HepG2 (cell line): ENCODE measurements around the gene ACBD3. TPM values are rescaled to one million over a fixed set of nuclear protein-coding genes. Genes with fewer than 3 reads are reported as not detected.

ENCODE experiments used
- GPN1 ChIP-seq: sonication (generic); formaldehyde crosslinking; IDR thresholded peaks from 2 replicates; pipeline ENCODE4 v1.5.1; 2020; ENCODE audit warnings: missing genetic modification reagents, borderline replicate concordance
- HDAC2 ChIP-seq: sonication (generic); formaldehyde crosslinking; IDR thresholded peaks from 2 replicates; pipeline ENCODE4 v1.4.0; 2020; ENCODE audit warnings: missing genetic modification reagents
- KDM2A ChIP-seq: sonication (generic); formaldehyde crosslinking; IDR thresholded peaks from 2 replicates; pipeline ENCODE4 v1.4.0; 2020; ENCODE audit warnings: low read depth, missing genetic modification reagents, borderline replicate concordance
- MAFK ChIP-seq, 2 experiments: IDR thresholded peaks in 1 of 2; conservative IDR thresholded peaks in 1 of 2; 2 replicates each; pipeline ENCODE4 v1.6.1; 2011; ENCODE audit warnings: improper control_type of control experiment in 2 of 2, low read length in 2 of 2
- PCBP1 ChIP-seq: fragments of 200-400 bp; formaldehyde crosslinking; IDR thresholded peaks from 2 replicates; pipeline ENCODE4 v1.6.1; 2017; ENCODE audit warnings: mild to moderate bottlenecking, low read depth, low read length, borderline replicate concordance
- RARA ChIP-seq: IDR thresholded peaks from 2 replicates; pipeline ENCODE4 v1.6.1; 2016; ENCODE audit warnings: missing genetic modification reagents, missing compliant biosample characterization
- SALL1 ChIP-seq: sonication (generic); formaldehyde crosslinking; IDR thresholded peaks from 2 replicates; pipeline ENCODE4 v1.8.0; 2022; ENCODE audit warnings: mild to moderate bottlenecking, missing genetic modification reagents
- XRCC5 ChIP-seq: fragments of 200-400 bp; formaldehyde crosslinking; optimal IDR thresholded peaks from 2 replicates; pipeline ENCODE3; 2017; ENCODE audit warnings: mild to moderate bottlenecking, low read length
- ZBTB1 ChIP-seq: sonication (generic); formaldehyde crosslinking; IDR thresholded peaks from 2 replicates; pipeline ENCODE4 v1.4.0; 2020; ENCODE audit warnings: missing genetic modification reagents, borderline replicate concordance
- ZFY ChIP-seq: sonication (generic); formaldehyde crosslinking; IDR thresholded peaks from 2 replicates; pipeline ENCODE4 v1.4.0; 2020; ENCODE audit warnings: missing genetic modification reagents
- ZNF12 ChIP-seq: sonication (generic); formaldehyde crosslinking; IDR thresholded peaks from 2 replicates; pipeline ENCODE4 v1.5.0; 2020; ENCODE audit warnings: missing genetic modification reagents
- ZNF331 ChIP-seq: sonication (generic); formaldehyde crosslinking; IDR thresholded peaks from 2 replicates; pipeline ENCODE4 v1.4.0; 2020; ENCODE audit warnings: missing genetic modification reagents
- ZNF724P ChIP-seq: sonication (generic); formaldehyde crosslinking; IDR thresholded peaks from 2 replicates; pipeline ENCODE4 v1.8.0; 2022; ENCODE audit warnings: missing genetic modification reagents, borderline replicate concordance
- polyA plus RNA-seq, 8 experiments: library from polyadenylated mRNA; depleted of rRNA in 3 of 8; stranded (reverse) in 7 of 8; unstranded in 1 of 8; fragments of >200 nt; fragmentation: Illumina TruSeq in 4 of 8; extraction: Trizol in 4 of 8; gene quantifications; 2 replicates each; pipeline versions ENCODE4 v1.2.1 to v1.2.3, GENCODE V29; 2011 to 2016; ENCODE audit warnings: low read depth in 4 of 8, missing spikeins in 1 of 8, mixed read lengths in 1 of 8; ENCODE audit not compliant: insufficient read depth in 1 of 8
- total RNA-seq, 5 experiments: library from RNA; depleted of rRNA; stranded (reverse); fragments of >200 nt; fragmentation: Illumina TruSeq; extraction: Trizol; gene quantifications; 2 replicates each; pipeline ENCODE4 v1.2.3, GENCODE V29; 2016; ENCODE audit warnings: low read depth in 1 of 5
- TF ChIP-seq, protein P1 (sequence below), 2 experiments: sonication (generic) in 1 of 2; formaldehyde crosslinking in 1 of 2; IDR thresholded peaks; 2 replicates each; pipeline versions ENCODE4 v1.6.1 to v1.9.0; 2014 to 2022; ENCODE audit warnings: antibody characterized with exemption in 1 of 2, borderline replicate concordance in 1 of 2, inconsistent platforms in 1 of 2, low read depth in 1 of 2, missing genetic modification reagents in 1 of 2
- TF ChIP-seq, protein P2 (sequence below): IDR thresholded peaks from 2 replicates; pipeline ENCODE4 v1.6.1; 2018; ENCODE audit warnings: missing genetic modification reagents
- TF ChIP-seq, protein P3 (sequence below): sonication (generic); formaldehyde crosslinking; IDR thresholded peaks from 2 replicates; pipeline ENCODE4 v1.4.0; 2020; ENCODE audit warnings: missing genetic modification reagents, mild to moderate bottlenecking, borderline replicate concordance
- TF ChIP-seq, protein P4 (sequence below): sonication (generic); formaldehyde crosslinking; IDR thresholded peaks from 2 replicates; pipeline ENCODE4 v1.4.0; 2020; ENCODE audit warnings: missing genetic modification reagents, low read depth, mild to moderate bottlenecking, borderline replicate concordance
- TF ChIP-seq, protein P5 (sequence below): sonication (generic); formaldehyde crosslinking; IDR thresholded peaks from 2 replicates; pipeline ENCODE4 v1.5.0; 2020; ENCODE audit warnings: missing genetic modification reagents, mild to moderate bottlenecking, borderline replicate concordance

The ACBD3 gene
- total and polyA plus RNA-seq, 2 of the 13 experiments (the other 11 are each of a cell fraction or from before 2014, with no cell fraction given): 24.3 to 39.3 TPM

DNA sequence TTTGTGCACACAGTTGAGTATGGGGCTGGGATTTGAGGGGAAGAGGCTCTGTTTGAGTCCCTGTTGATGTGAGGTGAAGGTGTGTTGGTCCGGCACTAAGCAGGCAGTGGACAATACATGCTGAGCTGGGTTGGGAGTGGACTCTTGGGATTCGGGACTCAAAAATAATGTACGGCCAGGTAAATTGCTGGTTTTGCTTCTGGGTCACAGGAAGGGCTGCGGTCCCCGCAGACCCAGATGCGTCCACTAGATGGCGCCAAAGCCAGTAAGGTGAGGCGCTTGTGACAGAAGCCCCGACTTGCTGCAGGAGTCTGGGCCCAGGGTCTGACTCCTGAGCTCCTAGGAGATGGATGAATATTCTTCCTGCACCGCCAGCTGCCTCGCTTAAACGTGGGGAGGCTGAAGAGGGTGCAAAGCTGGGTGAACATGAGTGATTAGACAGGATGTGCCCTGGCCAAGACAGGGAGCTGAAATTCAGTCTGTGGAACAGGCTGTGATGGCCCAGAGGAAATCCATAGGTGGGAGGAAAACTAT, 61.4 kb downstream of the ACBD3 start (continued):
- TF ChIP-seq, protein P1, sequence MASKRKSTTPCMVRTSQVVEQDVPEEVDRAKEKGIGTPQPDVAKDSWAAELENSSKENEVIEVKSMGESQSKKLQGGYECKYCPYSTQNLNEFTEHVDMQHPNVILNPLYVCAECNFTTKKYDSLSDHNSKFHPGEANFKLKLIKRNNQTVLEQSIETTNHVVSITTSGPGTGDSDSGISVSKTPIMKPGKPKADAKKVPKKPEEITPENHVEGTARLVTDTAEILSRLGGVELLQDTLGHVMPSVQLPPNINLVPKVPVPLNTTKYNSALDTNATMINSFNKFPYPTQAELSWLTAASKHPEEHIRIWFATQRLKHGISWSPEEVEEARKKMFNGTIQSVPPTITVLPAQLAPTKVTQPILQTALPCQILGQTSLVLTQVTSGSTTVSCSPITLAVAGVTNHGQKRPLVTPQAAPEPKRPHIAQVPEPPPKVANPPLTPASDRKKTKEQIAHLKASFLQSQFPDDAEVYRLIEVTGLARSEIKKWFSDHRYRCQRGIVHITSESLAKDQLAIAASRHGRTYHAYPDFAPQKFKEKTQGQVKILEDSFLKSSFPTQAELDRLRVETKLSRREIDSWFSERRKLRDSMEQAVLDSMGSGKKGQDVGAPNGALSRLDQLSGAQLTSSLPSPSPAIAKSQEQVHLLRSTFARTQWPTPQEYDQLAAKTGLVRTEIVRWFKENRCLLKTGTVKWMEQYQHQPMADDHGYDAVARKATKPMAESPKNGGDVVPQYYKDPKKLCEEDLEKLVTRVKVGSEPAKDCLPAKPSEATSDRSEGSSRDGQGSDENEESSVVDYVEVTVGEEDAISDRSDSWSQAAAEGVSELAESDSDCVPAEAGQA (IDR thresholded peaks at IDR 0.05; ENCODE audit: low read depth): no peak
- TF ChIP-seq, protein P1 (CRISPR knock-in tag; IDR thresholded peaks at IDR 0.05; ENCODE audit: borderline replicate concordance): no peak
- TF ChIP-seq ZNF724P (CRISPR knock-in tag) (no peak; the same call in 1 of the 2 replicates), PCBP1 (no peak), ZBTB1 (CRISPR knock-in tag) (no peak), MAFK (conservative IDR thresholded peaks at IDR 0.05 in 1 of 2, IDR thresholded peaks at IDR 0.05 in 1 of 2; ENCODE audit: low read length in 2 of 2) (no peak), ZNF12 (CRISPR knock-in tag) (0 out of 2 replicates have a peak, but pooled peaks have one; percentile 36), HDAC2 (no peak), RARA (CRISPR knock-in tag) (no peak), SALL1 (CRISPR knock-in tag) (peak; percentile 55; the same call in 1 of the 2 replicates), XRCC5 (peak; percentile 89), ZNF331 (peak; percentile 39; the same call in 1 of the 2 replicates), KDM2A (peak; percentile 53; the same call in 1 of the 2 replicates), GPN1 (CRISPR knock-in tag) (no peak), ZFY (CRISPR knock-in tag) (peak; percentile 35; the same call in 1 of the 2 replicates)
- TF ChIP-seq, protein P2, sequence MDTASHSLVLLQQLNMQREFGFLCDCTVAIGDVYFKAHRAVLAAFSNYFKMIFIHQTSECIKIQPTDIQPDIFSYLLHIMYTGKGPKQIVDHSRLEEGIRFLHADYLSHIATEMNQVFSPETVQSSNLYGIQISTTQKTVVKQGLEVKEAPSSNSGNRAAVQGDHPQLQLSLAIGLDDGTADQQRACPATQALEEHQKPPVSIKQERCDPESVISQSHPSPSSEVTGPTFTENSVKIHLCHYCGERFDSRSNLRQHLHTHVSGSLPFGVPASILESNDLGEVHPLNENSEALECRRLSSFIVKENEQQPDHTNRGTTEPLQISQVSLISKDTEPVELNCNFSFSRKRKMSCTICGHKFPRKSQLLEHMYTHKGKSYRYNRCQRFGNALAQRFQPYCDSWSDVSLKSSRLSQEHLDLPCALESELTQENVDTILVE: peak; percentile 60; the same call in 1 of the 2 replicates
- TF ChIP-seq, protein P3, sequence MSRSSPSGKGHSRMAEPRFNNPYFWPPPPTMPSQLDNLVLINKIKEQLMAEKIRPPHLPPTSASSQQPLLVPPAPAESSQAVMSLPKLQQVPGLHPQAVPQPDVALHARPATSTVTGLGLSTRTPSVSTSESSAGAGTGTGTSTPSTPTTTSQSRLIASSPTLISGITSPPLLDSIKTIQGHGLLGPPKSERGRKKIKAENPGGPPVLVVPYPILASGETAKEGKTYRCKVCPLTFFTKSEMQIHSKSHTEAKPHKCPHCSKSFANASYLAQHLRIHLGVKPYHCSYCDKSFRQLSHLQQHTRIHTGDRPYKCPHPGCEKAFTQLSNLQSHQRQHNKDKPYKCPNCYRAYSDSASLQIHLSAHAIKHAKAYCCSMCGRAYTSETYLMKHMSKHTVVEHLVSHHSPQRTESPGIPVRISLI: peak; percentile 38; the same call in 1 of the 2 replicates
- TF ChIP-seq, protein P4, sequence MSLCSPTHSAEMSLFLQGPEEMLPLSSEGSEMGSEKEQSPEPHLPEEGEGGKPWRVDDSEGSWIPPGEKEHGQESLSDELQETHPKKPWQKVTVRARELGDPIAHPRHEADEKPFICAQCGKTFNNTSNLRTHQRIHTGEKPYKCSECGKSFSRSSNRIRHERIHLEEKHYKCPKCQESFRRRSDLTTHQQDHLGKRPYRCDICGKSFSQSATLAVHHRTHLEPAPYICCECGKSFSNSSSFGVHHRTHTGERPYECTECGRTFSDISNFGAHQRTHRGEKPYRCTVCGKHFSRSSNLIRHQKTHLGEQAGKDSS (CRISPR knock-in tag): peak; percentile 49; the same call in 1 of the 2 replicates
- TF ChIP-seq, protein P5, sequence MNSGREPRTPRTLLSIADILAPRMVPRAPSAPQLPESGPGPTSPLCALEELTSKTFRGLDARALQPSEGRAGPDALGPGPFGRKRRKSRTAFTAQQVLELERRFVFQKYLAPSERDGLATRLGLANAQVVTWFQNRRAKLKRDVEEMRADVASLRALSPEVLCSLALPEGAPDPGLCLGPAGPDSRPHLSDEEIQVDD (CRISPR knock-in tag): no peak
